ENCODE measurements around the gene RAB5B.
"Not testable (repeated sequence)": the region's sequence is repeated elsewhere in the genome, so short reads cannot be mapped to it uniquely, and the experiment has no call there.

The RAB5B gene

GRCh38 chr12:56029666-56030293, 55.9 kb downstream of the RAB5B start:
- Mint-ChIP-seq H3K27ac (peak overlapping the region; percentile 32), H3K27me3 (ENCODE audit: low read depth) (no peaks in the 10 kb centered on the region), H3K9me3 (no peaks in the 10 kb centered on the region), H3K4me1 (ENCODE audit: low read depth) (peaks cover 32% of the 10 kb centered on the region), H3K36me3 (ENCODE audit: low read depth) (peaks cover 64% of the 10 kb centered on the region), H3K4me3 (no peak overlapping the region)
- DNase-seq (ENCODE audit: low spot score) = peak; percentile 24

DNA sequence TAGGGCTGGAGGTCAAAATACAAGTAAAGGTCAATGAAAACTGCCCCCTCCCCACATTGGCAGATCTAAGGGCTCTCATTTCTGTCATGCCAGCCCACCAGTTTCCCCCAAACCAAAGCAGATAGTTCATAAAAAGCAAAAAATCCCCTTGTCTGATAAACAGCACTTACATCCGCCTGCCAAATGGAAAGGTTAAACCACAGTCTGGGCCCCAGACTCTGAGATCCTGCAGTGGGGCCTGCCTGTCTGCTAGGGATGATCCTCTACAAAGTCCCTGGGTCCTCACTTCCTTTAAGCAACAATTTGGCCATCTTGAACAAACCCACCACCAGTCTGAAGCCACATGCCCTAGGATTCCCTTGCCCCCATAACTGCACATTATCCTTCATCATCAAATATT, 58.1 kb downstream of the RAB5B start:
- Mint-ChIP-seq H3K27me3 (ENCODE audit: low read depth) (no peaks in the 10 kb centered on the region), H3K9me3 (no peaks in the 10 kb centered on the region), H3K27ac (peak overlapping the region; percentile 28), H3K4me1 (ENCODE audit: low read depth) (peaks cover 30% of the 10 kb centered on the region), H3K36me3 (ENCODE audit: low read depth) (peaks cover 66% of the 10 kb centered on the region), H3K4me3 (peak overlapping the region; percentile 2)
- DNase-seq (ENCODE audit: low spot score) = peak; percentile 23

GRCh38 chr12:56034586-56035332, 60.9 kb downstream of the RAB5B start:
- H3K27ac Mint-ChIP-seq = no peak overlapping the region
- H3K4me1 Mint-ChIP-seq (ENCODE audit: low read depth) = peaks cover 24% of the 10 kb centered on the region
- peak; percentile 34 for DNase-seq (ENCODE audit: low spot score)
- no peaks in the 10 kb centered on the region for H3K9me3 Mint-ChIP-seq
- peaks cover 47% of the 10 kb centered on the region for H3K36me3 Mint-ChIP-seq (ENCODE audit: low read depth)
- H3K27me3 Mint-ChIP-seq (ENCODE audit: low read depth) = no peaks in the 10 kb centered on the region
- no peak overlapping the region for H3K4me3 Mint-ChIP-seq

- H3K4me1 Mint-ChIP-seq (ENCODE audit: low read depth) = peaks cover 25% of the 10 kb centered on the region
- peaks cover 36% of the 10 kb centered on the region for H3K36me3 Mint-ChIP-seq (ENCODE audit: low read depth)
- peak overlapping the region; percentile 66 for H3K27ac Mint-ChIP-seq
- no peaks in the 10 kb centered on the region for H3K27me3 Mint-ChIP-seq (ENCODE audit: low read depth)
- no peak for DNase-seq (ENCODE audit: low spot score)
- no peaks in the 10 kb centered on the region for H3K9me3 Mint-ChIP-seq
- H3K4me3 Mint-ChIP-seq = no peak overlapping the region
Observed at GRCh38 chr12:56037161-56037560, 63.3 kb downstream of the RAB5B start.

DNA sequence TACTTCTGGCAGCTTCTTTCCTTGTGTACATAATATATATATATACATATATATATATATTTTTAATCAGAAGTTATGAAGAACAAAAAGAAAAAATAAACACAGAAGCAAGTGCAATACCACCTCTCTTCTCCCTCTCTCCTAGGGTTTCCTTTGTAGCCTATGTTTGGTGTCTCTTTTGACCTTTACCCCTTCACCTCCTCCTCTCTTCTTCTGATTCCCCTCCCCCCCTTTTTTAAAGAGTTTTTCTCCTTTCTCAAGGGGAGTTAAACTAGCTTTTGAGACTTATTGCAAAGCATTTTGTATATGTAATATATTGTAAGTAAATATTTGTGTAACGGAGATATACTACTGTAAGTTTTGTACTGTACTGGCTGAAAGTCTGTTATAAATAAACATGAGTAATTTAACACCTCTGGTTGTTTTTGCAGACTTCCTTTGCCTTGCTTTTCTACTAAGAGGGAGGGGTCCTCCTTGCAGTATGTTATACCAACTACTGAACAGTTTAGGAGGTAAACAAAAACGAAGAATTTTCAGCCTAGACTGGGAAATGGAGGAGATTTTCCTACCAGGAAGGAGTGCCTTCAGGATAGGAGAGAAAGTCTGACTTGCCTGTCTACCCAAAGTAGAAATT, 64.3 kb downstream of the RAB5B start:
- Mint-ChIP-seq H3K9me3 (no peaks in the 10 kb centered on the region), H3K27me3 (ENCODE audit: low read depth) (no peaks in the 10 kb centered on the region), H3K4me1 (ENCODE audit: low read depth) (peaks cover 25% of the 10 kb centered on the region), H3K36me3 (ENCODE audit: low read depth) (peaks cover 36% of the 10 kb centered on the region), H3K4me3 (no peak overlapping the region), H3K27ac (no peak overlapping the region)
- DNase-seq (ENCODE audit: low spot score) = no peak

DNA sequence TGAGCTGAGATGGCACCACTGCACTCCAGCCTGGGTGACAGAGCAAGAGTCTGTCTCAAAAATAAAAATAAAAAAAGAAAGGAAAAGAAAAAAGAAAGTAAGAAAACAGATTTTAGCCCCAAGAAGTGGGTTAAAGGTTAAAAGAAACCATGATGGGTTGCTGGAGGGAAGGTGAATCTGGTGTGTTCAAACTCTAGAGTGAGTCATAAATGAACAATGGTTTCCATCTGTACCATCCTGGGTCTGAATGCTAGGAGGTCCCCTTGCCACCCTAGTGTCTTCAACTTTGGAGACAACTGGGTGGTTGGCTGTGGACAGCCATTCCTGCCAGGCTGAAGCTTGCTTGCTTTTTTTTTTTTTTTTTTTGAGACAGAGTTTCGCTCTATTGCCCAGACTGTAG, 66.3 kb downstream of the RAB5B start:
- DNase-seq (ENCODE audit: low spot score) = peak; percentile 32
- H3K27me3 Mint-ChIP-seq (ENCODE audit: low read depth) = no peaks in the 10 kb centered on the region
- H3K4me3 Mint-ChIP-seq = peak overlapping the region; percentile 96
- H3K36me3 Mint-ChIP-seq (ENCODE audit: low read depth) = peaks cover 42% of the 10 kb centered on the region
- H3K27ac Mint-ChIP-seq = peak overlapping the region; percentile 32
- H3K9me3 Mint-ChIP-seq = no peaks in the 10 kb centered on the region
- peaks cover 31% of the 10 kb centered on the region for H3K4me1 Mint-ChIP-seq (ENCODE audit: low read depth)

DNA sequence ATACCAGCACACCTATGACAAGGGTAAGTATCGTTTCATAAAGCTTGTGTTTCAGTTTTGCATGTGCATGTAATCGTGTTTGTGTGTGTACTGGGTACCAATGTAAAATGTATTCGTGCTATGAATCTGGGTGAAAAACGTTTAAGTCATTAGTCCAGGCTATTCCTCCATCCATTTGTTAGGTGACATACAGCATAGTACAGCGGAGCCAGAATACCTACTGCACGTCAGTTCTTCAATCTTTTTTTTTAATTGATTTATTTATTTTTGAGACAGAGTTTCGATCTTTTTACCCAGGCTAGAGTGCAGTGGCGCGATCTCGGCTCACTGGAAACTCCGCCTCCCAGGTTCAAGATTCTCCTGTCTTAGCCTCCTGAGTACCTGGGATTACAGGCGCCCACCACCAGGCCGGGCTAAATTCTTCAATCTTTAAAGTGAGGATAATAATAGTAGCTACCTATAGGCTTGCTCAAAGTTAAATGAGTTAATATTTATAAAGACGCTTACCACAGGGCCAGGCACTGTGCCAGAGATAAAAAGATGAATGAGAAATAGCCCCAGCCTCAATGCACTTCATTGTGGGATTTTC, 67.2 kb downstream of the RAB5B start:
- Mint-ChIP-seq H3K4me3 (peak overlapping the region; percentile 96), H3K36me3 (ENCODE audit: low read depth) (peaks cover 36% of the 10 kb centered on the region), H3K27ac (peak overlapping the region; percentile 97), H3K4me1 (ENCODE audit: low read depth) (peaks cover 31% of the 10 kb centered on the region), H3K27me3 (ENCODE audit: low read depth) (no peaks in the 10 kb centered on the region), H3K9me3 (no peaks in the 10 kb centered on the region)
- DNase-seq (ENCODE audit: low spot score) = no peak

GRCh38 chr12:56041552-56042429, 67.9 kb downstream of the RAB5B start, which contains the start of gene RPS26:
Gene RPS26 (plus strand): TSS chr12:56041918. CDS start chr12:56042167, 249 bp downstream.
- H3K36me3 Mint-ChIP-seq (ENCODE audit: low read depth) = peaks cover 38% of the 10 kb centered on the region
- H3K27ac Mint-ChIP-seq = peak within 1 kb of the TSS; percentile 97
- DNase-seq (ENCODE audit: low spot score) = peak; percentile 94
- no peaks in the 10 kb centered on the region for H3K27me3 Mint-ChIP-seq (ENCODE audit: low read depth)
- peak within 1 kb of the TSS; percentile 96 for H3K4me3 Mint-ChIP-seq
- H3K9me3 Mint-ChIP-seq = no peaks in the 10 kb centered on the region
- H3K4me1 Mint-ChIP-seq (ENCODE audit: low read depth) = peaks cover 34% of the 10 kb centered on the region

DNA sequence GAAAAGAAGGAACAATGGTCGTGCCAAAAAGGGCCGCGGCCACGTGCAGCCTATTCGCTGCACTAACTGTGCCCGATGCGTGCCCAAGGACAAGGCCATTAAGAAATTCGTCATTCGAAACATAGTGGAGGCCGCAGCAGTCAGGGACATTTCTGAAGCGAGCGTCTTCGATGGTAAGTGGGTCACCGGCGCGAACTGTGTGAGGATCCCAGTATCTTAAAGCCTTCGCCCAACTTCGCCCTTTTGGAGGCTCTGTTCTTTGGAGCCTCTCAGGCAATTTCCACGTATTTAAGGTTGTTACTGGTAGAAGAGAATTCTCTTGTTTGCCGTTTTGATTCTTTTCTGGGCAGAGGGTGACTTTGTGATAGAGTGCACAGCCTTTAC, 68.5 kb downstream of the RAB5B start:
- peaks cover 35% of the 10 kb centered on the region for H3K4me1 Mint-ChIP-seq (ENCODE audit: low read depth)
- DNase-seq (ENCODE audit: low spot score) = not testable (repeated sequence)

GRCh38 chr12:56042843-56043242, 69.0 kb downstream of the RAB5B start:
- Mint-ChIP-seq H3K4me1 (ENCODE audit: low read depth) (peaks cover 31% of the 10 kb centered on the region), H3K4me3 (peak overlapping the region; percentile 96), H3K36me3 (ENCODE audit: low read depth) (peaks cover 38% of the 10 kb centered on the region)

More for the DNA sequence above, 68.5 kb downstream of the RAB5B start:
- Mint-ChIP-seq H3K36me3 (ENCODE audit: low read depth) (peaks cover 38% of the 10 kb centered on the region), H3K4me3 (peak overlapping the region; percentile 96), H3K27ac (peak overlapping the region; percentile 97)
- not testable (repeated sequence) for H3K27me3 Mint-ChIP-seq (ENCODE audit: low read depth); H3K9me3 Mint-ChIP-seq

More at GRCh38 chr12:56042843-56043242, 69.0 kb downstream of the RAB5B start:
- no peak for DNase-seq (ENCODE audit: low spot score)
- Mint-ChIP-seq H3K27me3 (ENCODE audit: low read depth) (no peaks in the 10 kb centered on the region), H3K27ac (peak overlapping the region; percentile 97), H3K9me3 (no peaks in the 10 kb centered on the region)
